DMS53 treated with DMSO at 0.1 percent for 48 hours (cell line): Measurements from ENCODE around the gene OR5T2.

Source experiments
- DNase-seq: peaks from one replicate; lab custom pipeline; 2025; ENCODE audit not compliant: unreplicated experiment; lab: John Stamatoyannopoulos, UW

Gene OR5T2

DNA sequence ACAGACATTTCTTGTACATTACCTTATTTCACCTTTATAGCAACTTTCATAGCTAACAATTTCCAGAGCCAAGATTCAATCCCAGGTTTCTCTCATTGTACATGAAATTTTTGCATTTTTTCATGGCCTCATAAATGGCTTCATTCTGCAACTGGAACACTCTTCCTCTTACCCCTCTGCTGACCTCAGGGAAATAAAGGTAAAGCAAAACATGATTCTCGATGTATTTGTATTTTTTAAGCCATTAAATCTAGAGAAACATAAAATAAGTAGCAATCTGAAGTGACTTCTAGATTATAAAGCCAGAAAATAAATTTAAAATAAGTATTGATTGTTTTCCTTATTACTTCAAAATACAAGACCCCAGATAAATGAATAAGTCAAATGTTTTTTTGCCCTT, at the start of gene OR5T2:
Gene OR5T2, minus strand, starts transcription at position 101 of the 400 bp plus-strand sequence. CDS start 1,193 bp downstream, outside the sequence.
- DNase-seq, result no peak

DNA sequence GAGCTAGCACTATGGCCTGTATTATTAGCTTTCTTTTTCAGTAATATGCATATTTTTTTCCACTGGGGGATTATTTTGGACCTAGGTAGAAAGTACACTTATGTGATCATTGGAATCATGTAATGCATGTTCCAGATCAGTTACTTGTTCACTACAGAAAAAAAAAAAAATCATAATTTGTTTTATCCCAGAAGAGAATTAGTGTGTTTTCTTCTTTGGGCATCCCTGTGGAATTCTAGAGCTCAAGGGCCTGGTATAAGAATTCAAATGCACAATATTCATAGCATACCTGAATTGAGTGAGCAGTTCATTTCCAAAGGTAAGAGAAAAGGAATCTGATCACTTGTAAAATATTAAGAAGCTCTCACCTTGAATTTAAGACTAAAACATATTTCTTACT, 39.8 kb upstream of the OR5T2 start, which contains the start of gene OR5T1:
Gene OR5T1, plus strand, starts transcription at position 301 of the 400 bp plus-strand sequence. CDS start 1,485 bp downstream, outside the sequence.
- DNase-seq, result no peak

DNA sequence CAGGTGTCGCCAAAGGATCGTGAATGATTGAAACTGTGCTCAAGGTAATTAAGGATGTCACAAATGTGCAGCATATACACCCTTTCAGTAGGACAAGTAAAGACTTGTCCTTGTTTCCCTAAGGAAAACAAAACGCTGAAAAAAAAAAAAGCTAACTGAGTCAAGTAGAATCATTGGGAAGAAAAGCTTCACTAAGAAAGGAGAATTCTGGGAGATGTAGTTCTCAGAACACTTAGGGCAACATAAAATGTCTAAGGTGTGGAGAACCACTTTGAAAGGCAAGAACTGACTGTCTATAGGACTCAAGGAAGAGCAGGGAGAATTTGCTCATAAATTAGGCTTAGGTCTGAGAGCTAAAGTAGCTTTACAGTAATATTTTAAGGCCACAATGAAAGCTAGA, 37.0 kb upstream of the OR5T2 start:
- DNase-seq, result peak; percentile 1

DNA sequence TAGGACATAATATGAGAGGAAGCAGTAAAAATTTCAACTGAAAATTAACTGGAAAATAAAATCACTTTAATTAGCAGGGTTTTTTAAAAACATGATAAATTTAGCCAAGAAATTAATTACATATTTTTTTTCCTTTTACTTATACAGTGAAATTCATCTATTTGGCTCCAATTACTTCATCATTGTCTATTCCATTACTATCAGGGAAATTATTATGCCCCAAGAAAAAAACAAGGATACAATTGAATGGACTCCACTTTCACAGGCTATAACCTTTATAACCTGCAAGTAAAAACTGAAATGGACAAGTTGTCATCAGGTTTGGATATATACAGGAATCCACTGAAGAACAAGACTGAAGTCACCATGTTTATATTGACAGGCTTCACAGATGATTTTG, 17.9 kb upstream of the OR5T2 start, which contains the start of gene OR5T3:
Gene OR5T3, plus strand, starts transcription at position 301 of the 400 bp plus-strand sequence. Its CDS starts 0 bp downstream, at position 301.
- no peak for DNase-seq

DNA sequence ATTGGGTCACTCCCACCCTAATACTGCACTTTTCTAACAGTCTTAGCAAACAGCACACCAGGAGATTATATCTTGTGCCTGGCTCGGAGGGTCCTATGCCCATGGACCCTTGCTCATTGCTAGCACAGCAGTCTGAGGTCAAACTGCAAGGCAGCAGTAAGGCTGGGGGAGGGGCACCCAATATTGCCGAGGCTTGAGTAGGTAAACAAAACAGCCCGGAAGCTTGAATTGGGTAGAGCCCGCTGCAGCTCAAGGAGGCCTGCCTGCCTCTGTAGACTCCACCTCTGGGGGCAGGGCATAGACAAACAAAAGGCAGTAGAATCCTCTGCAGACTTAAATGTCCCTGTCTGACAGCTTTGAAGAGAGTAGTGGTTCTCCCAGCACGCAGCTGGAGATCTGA, 14.3 kb downstream of the OR5T2 start:
- DNase-seq, result peak; percentile 33

DNA sequence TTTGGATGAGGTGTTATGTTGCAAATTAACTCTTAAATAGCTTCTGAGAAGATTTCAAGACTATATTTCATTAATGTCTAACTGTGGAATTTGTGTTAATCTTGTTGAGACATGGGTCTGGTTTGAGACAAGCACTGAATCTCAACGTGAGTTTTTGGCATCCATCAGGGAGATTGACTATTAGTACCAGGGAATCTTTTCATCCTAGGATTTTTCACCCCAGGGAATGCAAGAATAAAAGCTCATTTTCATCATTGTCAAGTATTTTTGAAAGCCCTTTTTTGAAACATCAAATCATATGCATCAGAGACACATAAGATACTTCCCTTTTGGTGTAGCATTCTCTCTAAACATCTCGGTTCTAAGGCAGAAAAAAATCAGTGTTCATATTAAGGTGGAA, 19.5 kb downstream of the OR5T2 start:
- no peak for DNase-seq

DNA sequence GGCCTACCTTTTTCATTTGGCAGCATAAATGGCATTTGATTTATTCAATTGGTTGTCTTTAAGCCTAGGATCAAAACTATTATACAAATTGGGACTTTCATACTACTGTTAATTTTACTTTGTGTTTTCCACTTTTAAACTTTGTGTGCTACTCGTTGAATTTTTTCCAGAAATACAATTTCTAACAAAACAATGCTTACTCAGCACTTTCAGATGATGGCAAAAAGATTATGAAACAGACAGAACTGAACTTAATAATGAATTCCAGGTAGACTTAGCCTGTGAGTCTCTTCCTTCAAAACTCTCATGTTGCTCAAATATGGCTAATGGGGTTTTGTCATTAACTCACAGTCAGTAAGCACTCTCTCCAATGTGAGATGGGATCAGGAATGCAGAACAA, 26.3 kb downstream of the OR5T2 start:
- no peak for DNase-seq

DNA sequence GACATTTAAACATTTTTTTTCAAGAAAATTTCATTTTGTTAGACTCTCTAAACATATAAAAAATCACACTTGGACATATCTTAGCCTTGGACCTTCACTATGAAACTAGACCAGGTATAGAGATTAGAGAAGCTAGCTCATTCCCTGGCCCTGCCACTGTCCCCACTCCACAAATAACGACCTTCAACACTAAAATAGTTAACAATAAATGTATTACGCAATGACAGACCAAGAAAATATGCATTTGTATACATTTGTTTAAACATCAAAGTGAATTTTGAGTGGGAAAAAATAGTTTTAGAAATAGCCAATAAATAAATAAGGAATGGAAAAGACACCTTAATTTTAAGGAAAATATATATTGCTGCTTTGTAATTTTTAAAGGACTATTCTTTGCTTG, 36.7 kb downstream of the OR5T2 start:
- DNase-seq, result no peak

DNA sequence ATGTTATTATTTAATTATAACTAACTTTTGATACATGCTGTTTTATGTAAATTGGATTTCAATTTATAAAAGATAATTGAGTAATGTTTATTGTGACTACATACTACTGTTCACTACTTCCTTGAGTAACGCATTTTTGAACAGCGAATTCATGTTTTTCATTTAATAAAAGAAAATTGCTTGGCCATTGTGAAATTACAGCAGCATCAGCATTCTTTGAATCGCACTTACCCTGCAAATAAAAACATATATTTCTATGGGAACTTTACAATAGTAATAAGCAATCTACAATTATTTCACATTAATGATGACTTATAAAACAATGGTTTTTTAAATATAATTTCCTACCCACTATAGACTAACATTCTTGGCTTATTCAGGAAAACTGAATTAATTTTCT, 37.4 kb downstream of the OR5T2 start:
- DNase-seq, result no peak

DNA sequence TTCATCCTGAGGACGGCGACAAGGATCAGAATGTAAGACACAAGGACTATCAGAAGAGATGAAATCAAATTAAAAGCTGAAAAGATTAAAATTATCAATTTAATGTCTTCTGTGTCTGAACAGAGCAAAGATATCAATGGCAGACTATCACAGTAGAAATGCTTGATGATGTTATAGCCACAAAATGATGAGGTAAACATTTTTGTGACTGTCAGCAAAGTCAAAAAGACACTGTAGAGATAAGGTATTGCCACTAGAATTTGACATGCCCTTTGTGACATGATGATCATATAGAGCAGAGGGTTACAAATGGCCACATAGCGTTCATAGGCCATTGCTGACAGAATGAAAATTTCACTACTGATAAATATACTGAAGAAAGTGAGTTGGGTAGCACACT, 45.5 kb downstream of the OR5T2 start:
- DNase-seq, result no peak

DNA sequence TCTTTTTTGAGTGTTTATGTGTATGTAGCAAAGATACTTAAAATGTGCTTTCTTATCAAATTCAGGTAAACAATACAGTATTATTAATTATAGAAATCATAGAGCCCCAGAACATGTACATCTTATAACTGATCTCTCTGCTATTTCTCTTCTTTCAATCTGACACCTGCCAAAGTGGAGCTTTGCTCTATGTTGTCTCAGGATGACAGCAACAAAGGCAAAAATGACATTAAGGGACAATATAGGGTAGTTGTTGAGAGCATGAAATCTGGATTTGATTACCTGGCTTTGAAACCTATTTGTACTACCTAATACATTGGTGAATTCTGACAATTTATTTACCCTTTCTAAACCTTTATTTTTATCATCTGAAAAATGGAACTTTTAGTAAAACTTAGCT, 50.6 kb downstream of the OR5T2 start:
- no peak for DNase-seq
